GM12878 (cell line): Measurements from ENCODE around the gene PRELID2. TPM values are rescaled to one million over a fixed set of nuclear protein-coding genes. Genes with fewer than 3 reads are reported as not detected.

ENCODE experiments used
- ATAC-seq: fragments of 200-7000 bp; cut with Tn5 transposase; 3 replicates; pipeline ENCODE4 v1.9.1; 2020; ENCODE audit warnings: mild to moderate bottlenecking, moderate library complexity
- BruUV-seq: library from RNA; stranded (reverse); fragments of 400-500 nt; replicated peaks from 2 replicates; lab custom pipeline; 2021; lab: Mats Ljungman, UMichigan
- CTCF ChIA-PET: fragments of 300-600 bp; sonication (Branson Sonifier 250); formaldehyde crosslinking; extraction: SDS; loops from one replicate; lab custom pipeline; 2021; ENCODE audit warnings: inconsistent platforms; lab: Yijun Ruan, JAX
- POLR2A ChIA-PET: fragments of 350-600 bp; formaldehyde crosslinking; extraction: SDS; loops from one replicate; lab custom pipeline; 2021; ENCODE audit warnings: inconsistent platforms; lab: Charles Lee
- RAD21 ChIA-PET: fragments of 300-600 bp; sonication (Branson Sonifier 250); formaldehyde crosslinking; loops from one replicate; lab custom pipeline; 2023; ENCODE audit warnings: antibody characterized with exemption; ENCODE audit not compliant: unreplicated experiment; lab: Charles Lee
- SMC1A ChIA-PET: fragments of 300-600 bp; sonication (Branson Sonifier 250); formaldehyde crosslinking; loops from one replicate; lab custom pipeline; 2023; ENCODE audit not compliant: unreplicated experiment, uncharacterized antibody; lab: Charles Lee
- DNase-seq: peaks from one replicate; pipeline ENCODE4 v3.0.0-alpha.2; 2011; ENCODE audit warnings: low read depth, low spot score
- FAIRE-seq: peaks from 3 replicates; lab custom pipeline; 2011; peaks lifted over from hg19 to GRCh38; lab: Jason Lieb, UNC
- H2AFZ ChIP-seq: 2 replicates; pipeline ENCODE4 v1.6.0; 2011; ENCODE audit warnings: low read depth, low read length, control low read depth; ENCODE audit not compliant: control insufficient read depth
- H3K27ac ChIP-seq: 2 replicates; pipeline ENCODE4 v1.5.1; 2011; ENCODE audit warnings: control low read depth; ENCODE audit not compliant: control insufficient read depth, insufficient read depth
- H3K27me3 ChIP-seq, 2 experiments: replicated peaks in 1 of 2; 2 replicates each; pipeline versions ENCODE4 v1.6.0 to v1.6.1; 2011; ENCODE audit warnings: low read length in 1 of 2; ENCODE audit not compliant: control insufficient read depth in 2 of 2, insufficient read depth in 2 of 2
- H3K36me3 ChIP-seq, 2 experiments: 2 replicates each; pipeline ENCODE4 v1.5.1; 2011; ENCODE audit warnings: low read length in 1 of 2; ENCODE audit not compliant: control insufficient read depth in 2 of 2, insufficient read depth in 2 of 2
- H3K4me1 ChIP-seq: 2 replicates; pipeline ENCODE4 v1.6.1; 2011; ENCODE audit warnings: mild to moderate bottlenecking, low read length, moderate library complexity, mixed read lengths; ENCODE audit not compliant: control insufficient read depth, insufficient read depth
- H3K4me2 ChIP-seq: 2 replicates; pipeline ENCODE4 v1.6.0; 2011; ENCODE audit warnings: control low read depth; ENCODE audit not compliant: control insufficient read depth, insufficient read depth
- H3K4me3 ChIP-seq: fragments of 200-600 bp; sonication (generic); 2 replicates; pipeline ENCODE4 v1.5.1; 2016
- H3K79me2 ChIP-seq: 2 replicates; pipeline ENCODE4 v1.6.0; 2011; ENCODE audit warnings: low read length; ENCODE audit not compliant: control insufficient read depth, insufficient read depth
- H3K9ac ChIP-seq: 2 replicates; pipeline ENCODE4 v1.8.0; 2011; ENCODE audit warnings: low read length, control low read depth, mixed read lengths; ENCODE audit not compliant: control insufficient read depth, insufficient read depth
- H3K9me3 ChIP-seq: replicated peaks from 3 replicates; pipeline ENCODE4 v1.5.1; 2011; ENCODE audit warnings: mild to moderate bottlenecking, low read length; ENCODE audit not compliant: control insufficient read depth, insufficient read depth
- H4K20me1 ChIP-seq: 2 replicates; pipeline ENCODE4 v1.6.0; 2011; ENCODE audit not compliant: control insufficient read depth, insufficient read depth
- BACH1 ChIP-seq: fragments of 450-650 bp; IDR thresholded peaks from 2 replicates; pipeline ENCODE4 v1.6.1; 2017; ENCODE audit warnings: mild to moderate bottlenecking, borderline replicate concordance
- HDAC6 ChIP-seq: fragments of 200-600 bp; sonication (generic); IDR thresholded peaks from one replicate; pipeline ENCODE4 v1.8.0; 2017; ENCODE audit warnings: antibody characterized with exemption; ENCODE audit not compliant: unreplicated experiment
- IRF5 ChIP-seq: fragments of 450-650 bp; IDR thresholded peaks from 2 replicates; pipeline ENCODE4 v1.6.1; 2017; ENCODE audit warnings: borderline replicate concordance
- MXI1 ChIP-seq: fragments of 150-350 bp; IDR thresholded peaks from 2 replicates; pipeline ENCODE4 v1.6.1; 2011; ENCODE audit warnings: low read depth, mild to moderate bottlenecking, inconsistent platforms, low read length, improper control_type of control experiment
- NRF1 ChIP-seq: conservative IDR thresholded peaks from 2 replicates; pipeline ENCODE4 v1.6.1; 2011; ENCODE audit warnings: mild to moderate bottlenecking, low read depth, low read length, improper control_type of control experiment
- POU2F2 ChIP-seq: IDR thresholded peaks from 3 replicates; pipeline ENCODE4 v1.6.1; 2011; ENCODE audit warnings: low read depth, mild to moderate bottlenecking, low read length, borderline replicate concordance
- SIX5 ChIP-seq: IDR thresholded peaks from 2 replicates; pipeline ENCODE4 v1.6.1; 2011; ENCODE audit warnings: mild to moderate bottlenecking, low read depth, low read length, moderate library complexity; ENCODE audit not compliant: severe bottlenecking
- WRNIP1 ChIP-seq: IDR thresholded peaks from 2 replicates; pipeline ENCODE4 v1.6.1; 2011; ENCODE audit warnings: low read depth, low read length, improper control_type of control experiment, borderline replicate concordance
- WGBS: methylation state at CpG from one replicate; pipeline ENCODE4 v1.1.6; 2016; ENCODE audit warnings: low lambda C conversion rate; ENCODE audit not compliant: insufficient replicate concordance, insufficient coverage; ENCODE audit errors: missing lambda C conversion rate; 5-methylcytosine and 5-hydroxymethylcytosine counted together
- in situ Hi-C: fragments of 300-500 bp; cut with MboI; formaldehyde crosslinking; loops from 9 replicates; pipeline ENCODE4 v1.14.3; 2018; ENCODE audit warnings: mixed read lengths
- intact Hi-C: fragments of 100-400 bp; cut with micrococcal nuclease; formaldehyde crosslinking; loops from one replicate; pipeline ENCODE4 v1.14.2; 2022; ENCODE audit not compliant: unreplicated experiment
- polyA plus RNA-seq, 11 experiments: library from polyadenylated mRNA; depleted of rRNA in 4 of 11; unstranded in 6 of 11; stranded (reverse) in 5 of 11; fragments of >200 nt; fragmentation: Nextera tagmentation in 4 of 11; fragmentation: Illumina TruSeq in 1 of 11; extraction: Ambion mirVana in 4 of 11; extraction: Trizol in 1 of 11; gene quantifications; 1 replicate in 1 of 11; 2 replicates in 10 of 11; pipeline versions ENCODE4 v1.2.1 to v1.2.3, GENCODE V29; 2011 to 2016; ENCODE audit warnings: inconsistent platforms in 2 of 11, missing spikeins in 2 of 11, low read depth in 1 of 11
- total RNA-seq, 4 experiments: library from RNA; depleted of rRNA in 3 of 4; stranded (reverse); fragments of >200 nt in 3 of 4; fragmentation: Illumina TruSeq in 1 of 4; extraction: Trizol in 1 of 4; gene quantifications; 2 replicates each; pipeline versions ENCODE4 v1.2.1 to v1.2.3, GENCODE V29; 2013 to 2021

PRELID2 gene
- total and polyA plus RNA-seq, 10 of the 15 experiments (the other 5 are each of a cell fraction or from before 2014, with no cell fraction given) = 0.07 to 0.31 (median 0.13) TPM; not detected in 5

GRCh38 chr5:145856285-145856818 is 21.2 kb upstream of the PRELID2 start:
- H3K27me3 ChIP-seq = no peaks in the 10 kb centered on the region
- no peaks in the 10 kb centered on the region for H3K9me3 ChIP-seq
- H3K4me2 ChIP-seq = no peak overlapping the region
- TF ChIP-seq POU2F2 (no peak), IRF5 (no peak), WRNIP1 (no peak), NRF1 (no peak), SIX5 (no peak), BACH1 (no peak), HDAC6 (no peak), MXI1 (no peak)
- TF ChIP-seq, all 136 proteins: peak for 0
- no peak for FAIRE-seq
- no peak overlapping the region for H3K9ac ChIP-seq
- no TSS peak for BruUV-seq
- intact Hi-C loops = no loop called here
- SMC1A ChIA-PET = interaction anchor here (0.6 kb wide), 1 partner anchor 387 kb away, joined by 3 read pairs; no protein-coding TSS in a partner anchor
- no peaks in the 10 kb centered on the region for H4K20me1 ChIP-seq
- H2AFZ ChIP-seq = no peak overlapping the region; the same call in 1 of the 2 replicates
- in situ Hi-C loops = no loop called here
- CTCF ChIA-PET = interaction anchor here (0.7 kb wide), 1 partner anchor 54 kb away, joined by 3 read pairs; no protein-coding TSS in a partner anchor
- RAD21 ChIA-PET = no interaction called here
- peak; percentile 31 for ATAC-seq
- H3K27ac ChIP-seq = no peak overlapping the region
- H3K36me3 ChIP-seq = no peaks in the 10 kb centered on the region
- DNase-seq = no peak
- POLR2A ChIA-PET = no interaction called here
- H3K79me2 ChIP-seq = no peaks in the 10 kb centered on the region
- WGBS = 9% methylated on average over 19 of the region's 25 CpGs
- H3K4me1 ChIP-seq = no peaks in the 10 kb centered on the region
- H3K4me3 ChIP-seq = no peak overlapping the region
